Stimulated activated CD8-positive, alpha-beta memory T cell treated with anti-CD3 and anti-CD28 coated beads, Interleukin-12 subunit alpha, Interleukin-12 subunit beta, amount 100 ng/mL, for 4 hours (primary cell): ENCODE data around the gene KCTD1.

ENCODE experiments used
- DNase-seq: peaks from one replicate; pipeline ENCODE4 v3.0.0-alpha.2; 2020; ENCODE audit warnings: low read depth

Gene KCTD1

DNA sequence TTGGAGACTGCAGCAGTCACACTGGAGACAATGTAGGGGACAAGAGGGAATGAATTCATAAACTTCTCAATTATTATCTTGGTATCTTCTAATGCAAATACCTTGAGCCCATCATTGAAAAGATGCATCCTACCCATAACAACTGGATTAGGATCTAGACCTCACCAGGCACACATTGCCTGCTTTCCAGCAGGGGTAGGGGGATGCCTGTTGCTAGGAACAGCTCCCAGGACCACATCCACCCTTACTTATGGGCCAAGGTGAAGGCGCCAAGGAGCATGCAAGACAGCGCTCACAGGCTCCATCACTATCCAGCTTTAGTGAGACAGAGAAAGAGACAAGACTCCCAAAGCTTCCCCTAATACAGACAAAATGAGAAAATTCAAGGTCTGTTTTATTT lies 24.4 kb downstream of the KCTD1 start:
- no peak for DNase-seq

DNA sequence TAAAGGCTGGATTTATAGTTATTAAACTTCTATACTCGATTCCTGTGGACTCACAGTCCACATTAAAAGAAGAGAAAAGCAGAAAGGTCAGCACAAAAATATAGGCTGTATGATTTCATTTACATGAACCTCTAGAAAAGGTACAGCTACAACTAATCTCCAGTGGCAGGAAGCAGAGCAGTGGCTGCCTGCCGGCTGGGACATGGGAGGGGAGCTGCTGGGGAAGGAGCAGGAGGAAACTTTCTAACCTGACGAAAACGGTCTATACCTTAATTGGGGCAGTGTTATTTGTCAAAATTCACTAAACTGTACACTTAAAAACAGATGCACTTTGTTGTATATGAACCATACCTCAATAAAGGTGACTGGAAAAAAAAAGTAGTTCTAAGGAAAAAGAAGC lies 26.7 kb downstream of the KCTD1 start:
- no peak for DNase-seq

DNA sequence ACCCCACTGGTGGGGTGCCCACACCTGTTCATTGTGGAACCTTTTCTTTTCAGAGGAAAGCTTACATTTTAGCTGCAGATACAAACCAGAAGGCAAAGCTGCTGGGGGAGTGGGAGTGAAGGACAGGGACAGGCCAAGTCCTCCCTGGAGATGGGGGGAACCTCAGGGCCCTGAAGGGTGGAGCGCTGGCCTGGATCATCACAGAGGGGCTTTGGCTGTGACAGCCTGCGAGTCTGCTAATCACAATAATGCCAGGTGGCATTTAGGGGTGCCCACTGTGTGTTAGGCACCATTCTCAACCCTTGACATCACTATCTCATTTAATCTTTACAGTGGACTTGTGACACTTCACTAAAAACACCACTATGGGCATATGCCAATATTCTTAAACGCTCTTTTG lies 27.4 kb downstream of the KCTD1 start:
- DNase-seq = no peak

DNA sequence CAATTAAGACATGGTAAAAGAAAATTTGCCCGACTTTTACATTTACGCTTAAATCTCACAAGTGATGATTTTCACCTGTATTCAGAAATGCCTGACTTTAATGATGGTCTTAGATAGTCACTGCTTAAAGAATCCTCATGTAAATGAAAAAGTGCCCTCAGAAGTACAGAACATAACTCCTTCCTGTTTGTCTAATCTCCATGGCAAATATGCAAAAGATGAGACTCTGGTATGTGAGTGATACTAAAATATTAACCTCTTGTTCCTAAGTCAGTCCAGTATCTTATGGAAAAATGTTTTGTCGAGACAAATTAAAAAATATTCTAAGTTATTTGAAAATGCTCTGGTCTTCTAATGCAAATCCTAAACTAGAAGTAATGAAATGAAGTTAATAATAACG lies 29.2 kb downstream of the KCTD1 start:
- DNase-seq = no peak

DNA sequence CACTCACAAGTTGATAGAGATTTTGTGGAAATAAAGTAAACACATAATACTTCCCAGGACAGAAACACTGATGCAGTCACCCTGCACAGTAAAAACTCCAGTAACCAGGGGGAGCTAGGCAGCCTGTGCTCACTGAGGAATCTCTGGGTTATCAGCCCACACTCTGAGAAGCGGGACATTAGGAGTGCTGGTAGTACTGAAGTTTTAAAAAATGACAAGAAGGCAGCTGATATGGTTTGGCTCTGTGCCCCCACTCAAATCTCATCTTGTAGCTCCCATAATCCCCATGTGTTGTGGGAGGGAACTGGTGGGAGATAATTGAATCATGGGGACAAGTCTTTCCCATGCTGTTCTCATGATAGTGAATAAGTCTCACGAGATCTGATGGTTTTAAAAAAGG lies 31.4 kb downstream of the KCTD1 start:
- DNase-seq = no peak

DNA sequence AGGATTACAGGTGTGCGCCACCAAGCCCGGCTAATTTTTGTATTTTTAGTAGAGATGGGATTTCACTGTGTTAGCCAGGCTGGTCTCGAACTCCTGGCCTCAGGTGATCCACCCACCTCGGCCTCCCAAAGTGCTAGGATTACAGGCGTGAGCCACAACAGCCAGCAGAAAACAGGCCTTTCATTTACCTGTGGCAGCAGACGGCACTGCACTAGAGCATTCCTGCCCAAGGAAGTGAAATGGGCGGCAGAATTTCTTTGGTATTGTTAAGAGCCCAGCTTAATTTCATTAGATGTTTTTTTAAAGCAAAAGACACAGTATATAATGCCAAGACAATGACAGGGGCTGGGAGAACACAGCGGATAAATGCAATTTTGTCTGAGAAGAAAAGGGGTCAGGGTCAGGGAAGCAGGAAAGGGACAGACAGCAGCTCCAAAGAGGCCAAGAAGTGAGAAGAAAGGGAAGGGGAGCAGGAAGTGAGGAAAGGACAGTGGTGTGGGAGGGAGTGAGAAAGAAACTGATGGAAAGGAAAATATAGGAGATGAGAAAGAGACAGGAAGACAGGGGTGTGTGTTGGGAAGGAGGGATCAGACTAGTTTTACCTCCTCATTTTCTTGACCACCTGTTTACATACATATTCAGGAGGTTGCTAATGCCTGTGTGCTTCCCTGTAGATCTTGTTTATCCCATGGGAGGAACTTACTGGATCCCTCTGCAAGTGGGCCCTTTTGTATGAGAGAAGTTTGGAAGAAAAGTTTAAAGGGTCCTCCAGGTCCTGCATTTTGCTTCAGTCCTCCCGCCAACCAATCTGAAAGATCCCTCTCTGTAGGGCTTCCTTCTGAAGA lies 32.5 kb downstream of the KCTD1 start:
- DNase-seq = no peak

DNA sequence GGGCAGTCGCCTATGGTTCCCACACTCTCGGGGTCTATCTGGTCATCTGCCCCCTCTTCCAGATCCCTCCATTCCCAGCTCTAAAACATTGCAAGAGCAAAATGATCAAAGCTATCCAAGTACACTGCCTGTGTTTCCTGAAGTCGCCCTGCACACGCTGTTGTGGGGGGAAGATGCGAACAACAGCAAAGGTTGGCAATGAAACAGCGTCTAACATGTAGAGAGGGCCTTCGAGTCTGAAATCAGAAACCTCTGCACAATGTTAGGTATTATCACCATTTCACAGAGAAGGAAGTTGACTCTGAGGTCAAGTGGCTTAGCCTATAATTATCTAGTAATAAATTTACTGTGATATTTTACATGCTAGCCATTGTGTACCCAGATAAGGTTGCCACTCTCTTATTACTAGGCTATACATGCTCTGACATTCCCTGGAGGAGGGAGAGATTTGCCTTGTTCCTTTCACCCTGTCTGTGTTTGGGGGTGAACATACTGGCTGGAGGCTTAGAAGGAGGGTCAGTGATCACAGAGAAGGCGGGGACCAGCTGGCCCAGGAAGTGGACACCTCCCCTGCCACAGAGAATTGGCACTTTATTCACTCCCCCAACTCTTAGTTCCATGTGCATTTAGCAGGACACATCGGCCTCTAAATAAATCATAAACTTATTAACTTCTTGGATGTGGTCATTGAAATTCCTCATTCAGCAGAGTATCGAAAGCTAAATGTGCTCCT lies 36.8 kb downstream of the KCTD1 start:
- no peak for DNase-seq

DNA sequence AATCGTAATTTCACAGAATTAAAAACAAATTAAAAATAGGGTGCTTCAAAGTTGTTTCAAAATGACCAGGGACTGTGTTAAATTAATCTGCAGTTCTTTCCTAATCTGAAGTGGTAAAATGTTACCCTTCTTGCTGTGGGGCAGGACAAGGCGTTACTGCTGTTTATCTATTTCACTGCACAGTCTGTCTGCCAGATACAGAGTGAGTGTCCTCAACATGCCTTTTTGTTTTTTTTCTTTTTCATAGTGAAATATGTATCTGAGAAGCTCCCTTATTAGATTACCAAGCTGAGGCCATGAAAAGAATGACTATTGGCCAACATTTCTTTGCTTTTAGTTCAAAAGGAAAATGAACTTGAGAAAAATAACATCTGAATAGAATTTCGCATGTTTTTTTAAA lies 38.0 kb downstream of the KCTD1 start:
- DNase-seq = no peak

DNA sequence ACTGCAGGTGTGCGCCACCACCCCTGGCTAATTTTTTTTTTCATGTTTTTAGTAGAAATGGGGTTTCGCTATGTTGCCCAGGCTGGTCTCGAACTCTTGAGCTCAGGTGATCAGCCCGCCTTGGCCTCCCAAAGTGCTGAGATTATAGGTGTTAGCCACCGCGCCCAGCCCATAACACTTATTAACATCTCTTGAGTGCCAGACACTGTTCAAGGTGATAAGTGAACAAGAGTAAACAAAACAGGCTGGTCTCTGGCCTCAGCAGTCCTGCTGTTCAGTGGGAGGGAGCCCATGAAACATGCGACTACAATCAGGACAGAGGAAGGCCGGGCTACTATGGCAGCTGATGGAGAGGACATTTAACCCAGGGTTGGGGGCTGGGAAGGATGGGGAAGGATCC lies 42.3 kb downstream of the KCTD1 start:
- DNase-seq = no peak

DNA sequence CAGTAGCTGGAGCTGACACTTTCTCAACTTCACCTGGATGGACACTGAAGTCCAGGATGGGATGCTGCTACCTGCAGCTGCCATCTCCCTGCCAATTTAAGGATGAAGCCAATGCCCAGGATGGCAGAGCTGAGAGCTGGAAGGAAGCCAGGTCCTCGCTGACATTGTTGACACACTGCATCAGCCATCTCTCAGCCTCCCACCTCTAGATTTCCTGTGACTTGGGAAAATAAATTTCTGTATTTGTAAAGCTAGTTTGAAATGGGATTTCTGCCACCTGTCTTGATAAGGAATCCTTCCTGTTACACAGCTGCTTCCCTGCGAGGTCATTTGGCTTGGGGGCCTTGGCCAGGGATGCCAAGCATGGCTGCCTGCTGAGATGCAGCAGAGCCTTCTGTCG lies 43.5 kb downstream of the KCTD1 start:
- DNase-seq = no peak

DNA sequence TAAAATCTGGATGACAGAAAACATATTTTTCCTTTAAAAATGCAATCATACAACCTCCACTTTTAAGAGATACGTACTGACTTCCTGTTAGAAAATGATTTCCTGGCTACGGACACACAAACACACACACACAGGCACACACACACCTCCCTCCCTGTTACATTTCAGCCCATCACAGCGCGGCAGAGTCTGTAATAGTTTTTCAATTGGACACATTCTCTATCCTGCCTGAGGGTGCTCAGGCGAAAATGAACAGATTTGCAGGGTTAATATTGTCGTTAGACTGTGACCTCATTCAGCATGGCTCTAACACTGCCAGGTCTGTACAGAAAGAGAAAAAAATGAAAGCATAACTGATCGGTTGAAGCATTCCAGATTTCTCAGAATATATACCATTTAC lies 45.0 kb downstream of the KCTD1 start:
- no peak for DNase-seq

DNA sequence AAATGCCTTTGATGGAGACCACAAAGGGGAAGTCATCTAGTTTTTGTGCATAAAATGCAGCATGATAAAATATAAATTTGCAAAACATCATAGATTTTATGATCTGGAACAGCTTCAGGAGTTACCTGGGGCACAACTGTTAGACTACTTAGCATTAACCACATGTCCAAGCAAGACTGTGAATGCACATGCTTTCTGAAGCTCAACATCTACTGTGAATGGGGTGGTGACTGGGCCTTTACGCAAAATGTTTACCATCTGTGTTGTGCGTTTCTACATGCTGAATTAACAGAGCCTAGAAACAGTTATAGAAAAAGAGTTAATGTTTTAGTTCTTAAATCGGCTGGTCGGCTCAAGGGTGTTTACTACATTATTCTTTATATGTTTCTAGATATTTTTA lies 45.5 kb downstream of the KCTD1 start:
- no peak for DNase-seq

DNA sequence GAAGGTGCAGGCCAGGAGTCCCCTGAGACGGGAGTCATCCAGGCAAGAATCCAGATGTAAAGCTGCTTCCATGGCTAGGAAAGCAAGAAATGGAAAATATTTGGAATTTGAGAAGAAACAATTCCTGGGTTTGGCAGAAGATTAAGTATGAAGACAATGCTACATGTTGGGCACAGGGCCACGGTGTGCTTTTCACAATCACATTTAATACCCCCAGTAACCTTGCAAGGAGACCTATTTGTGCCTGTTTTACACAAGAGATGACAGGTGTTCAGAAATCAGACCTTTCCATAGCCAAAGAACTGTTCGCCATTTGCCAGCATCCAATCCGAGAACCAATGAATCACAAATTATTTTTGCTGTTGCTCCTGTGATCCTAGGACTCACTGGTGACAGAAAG lies 50.5 kb downstream of the KCTD1 start:
- DNase-seq = no peak

DNA sequence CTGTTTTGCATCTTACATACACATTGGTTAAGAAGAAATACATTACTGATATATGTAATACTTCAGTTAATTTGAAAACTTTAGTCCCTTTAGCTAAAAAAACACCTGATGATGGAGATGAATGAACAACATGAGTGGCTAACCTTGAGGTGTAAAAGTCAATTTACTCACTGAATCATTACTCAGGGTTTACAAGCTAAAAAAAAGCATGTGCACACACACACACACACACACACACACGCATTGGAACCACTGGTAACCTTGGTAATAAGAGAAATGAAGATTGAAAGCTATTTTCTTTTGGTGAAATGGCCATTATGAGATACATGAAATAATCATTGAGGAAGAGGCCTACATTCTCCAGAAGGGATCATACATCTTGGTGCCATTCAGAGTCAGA lies 51.8 kb downstream of the KCTD1 start:
- no peak for DNase-seq

DNA sequence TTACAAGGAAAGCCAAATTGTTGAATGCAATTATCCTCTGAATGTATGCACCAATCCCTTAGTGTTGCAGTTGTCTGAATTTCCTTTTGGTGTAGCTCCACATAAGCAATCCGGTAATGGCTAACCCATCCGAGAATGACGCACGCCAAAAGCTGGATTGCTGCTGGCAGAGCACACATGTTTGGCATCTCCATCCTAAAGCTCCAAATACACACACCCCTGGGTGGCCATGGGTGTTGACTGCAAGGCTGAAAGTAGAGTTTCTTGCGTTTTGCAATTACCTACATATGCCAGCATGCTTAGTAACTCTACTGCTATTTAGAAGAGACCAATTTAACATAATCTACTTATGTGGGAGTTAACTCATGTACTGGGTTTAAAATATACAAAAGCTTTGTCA lies 53.1 kb downstream of the KCTD1 start:
- no peak for DNase-seq

DNA sequence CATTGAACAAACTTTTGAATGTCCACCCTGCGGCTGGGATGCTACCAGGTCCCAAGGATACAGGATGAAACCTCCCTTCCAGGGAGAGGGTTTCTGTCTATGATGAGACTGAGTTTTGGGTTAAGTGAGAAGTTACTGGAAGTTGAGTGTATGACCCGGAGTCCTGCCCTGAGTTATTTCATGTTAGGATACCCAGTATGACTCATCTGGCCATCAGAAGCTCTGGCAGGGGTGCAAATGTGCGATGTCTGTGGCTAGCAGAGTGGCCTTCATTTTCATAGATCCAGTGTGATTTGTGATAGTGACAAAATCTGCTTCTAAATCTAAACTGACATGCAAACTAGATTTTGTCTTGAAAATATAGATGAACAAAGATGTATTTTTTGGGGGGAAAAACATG lies 55.3 kb downstream of the KCTD1 start:
- DNase-seq = no peak

DNA sequence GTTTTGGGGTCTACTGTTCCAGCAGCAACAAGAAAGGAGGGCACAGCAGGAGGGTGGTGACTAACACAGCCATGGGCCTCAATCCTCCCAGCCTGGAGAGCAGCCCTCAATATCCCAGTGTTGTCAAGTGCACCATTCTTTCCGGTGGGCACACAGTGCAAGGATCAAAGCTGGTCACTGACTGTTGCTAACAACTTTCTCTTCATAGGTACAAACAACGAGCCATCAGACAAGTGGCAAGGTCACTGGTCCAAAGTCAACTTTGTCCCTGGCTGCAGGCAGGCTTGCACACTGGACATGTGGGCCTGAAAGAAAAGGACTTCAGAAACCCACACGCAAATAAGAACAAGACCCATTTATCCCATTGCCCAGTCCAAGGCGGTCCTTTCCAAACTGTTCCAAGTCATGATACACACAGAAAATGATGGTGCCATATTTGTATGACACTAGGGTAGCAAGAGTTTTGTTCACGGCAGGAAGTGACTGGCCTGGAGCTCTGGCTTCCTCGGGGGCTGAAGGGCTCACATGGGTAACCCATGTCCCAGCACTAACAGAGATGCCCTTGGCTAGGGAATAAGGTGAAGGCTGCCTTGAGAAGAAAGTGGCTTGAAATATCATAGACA lies 57.0 kb downstream of the KCTD1 start:
- no peak for DNase-seq

DNA sequence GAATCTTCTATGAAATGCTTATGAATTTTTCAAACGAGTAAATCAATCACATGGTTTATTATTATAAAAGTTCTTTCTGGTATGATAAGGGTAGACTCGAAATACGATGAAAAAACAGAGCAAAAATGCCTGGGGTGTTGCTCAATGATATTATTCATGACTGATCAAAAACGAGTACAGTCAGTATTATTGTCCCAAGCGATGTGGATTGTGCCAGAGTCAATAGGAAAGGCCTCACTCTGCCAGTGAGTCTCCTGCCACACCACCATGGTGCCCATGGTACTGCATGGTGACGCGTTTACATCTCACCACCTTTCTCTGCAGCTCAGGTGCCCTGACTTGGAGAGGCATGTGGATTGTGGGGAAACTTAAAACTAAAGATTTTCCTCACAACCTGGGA lies 58.5 kb downstream of the KCTD1 start:
- DNase-seq = no peak

DNA sequence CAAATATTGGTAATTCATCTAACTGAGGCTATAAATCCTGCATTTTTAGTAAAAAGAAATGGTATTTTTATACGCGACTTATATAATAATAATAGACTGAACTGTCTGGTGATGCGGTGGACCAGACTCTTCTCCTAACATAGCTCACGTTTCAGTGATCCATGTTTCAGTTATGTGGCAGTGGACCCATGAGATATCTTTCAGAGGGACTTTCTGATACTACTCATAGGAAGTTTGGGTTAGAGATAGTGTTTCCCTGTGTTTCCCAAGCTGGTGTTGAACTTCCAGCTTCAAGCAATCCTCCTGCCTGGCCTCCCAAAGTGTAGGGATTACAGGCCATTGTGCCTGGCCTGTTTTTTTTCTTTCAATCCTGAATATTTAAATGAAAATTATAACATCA lies 59.2 kb downstream of the KCTD1 start:
- no peak for DNase-seq

DNA sequence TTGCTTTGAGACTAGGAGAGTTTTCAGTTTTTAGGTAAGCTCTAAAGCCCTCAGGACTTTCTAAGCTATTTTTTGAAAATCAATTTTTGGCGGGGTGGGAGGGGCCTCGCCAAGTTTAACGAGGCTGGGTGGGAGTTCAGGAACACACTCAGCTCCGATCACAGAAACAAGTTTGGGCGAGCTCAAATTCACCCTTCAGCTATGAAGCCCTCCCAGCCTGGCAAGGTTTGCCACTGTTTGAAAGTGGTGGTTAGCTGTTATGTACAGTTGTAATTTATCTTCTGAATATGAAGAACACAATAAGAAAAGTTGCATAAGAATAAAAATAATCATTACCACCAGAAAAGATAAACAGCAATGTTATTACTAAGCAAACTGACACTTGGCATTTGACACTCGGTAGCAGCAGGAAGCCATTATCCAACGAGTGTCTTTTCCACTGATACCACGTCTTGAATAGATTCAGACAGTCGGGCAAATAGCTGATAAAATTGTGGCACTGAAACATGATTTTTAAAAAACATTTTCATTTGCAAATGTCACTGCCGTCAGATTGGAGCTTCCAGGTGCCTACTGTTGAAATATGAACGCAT lies 59.8 kb downstream of the KCTD1 start:
- no peak for DNase-seq

DNA sequence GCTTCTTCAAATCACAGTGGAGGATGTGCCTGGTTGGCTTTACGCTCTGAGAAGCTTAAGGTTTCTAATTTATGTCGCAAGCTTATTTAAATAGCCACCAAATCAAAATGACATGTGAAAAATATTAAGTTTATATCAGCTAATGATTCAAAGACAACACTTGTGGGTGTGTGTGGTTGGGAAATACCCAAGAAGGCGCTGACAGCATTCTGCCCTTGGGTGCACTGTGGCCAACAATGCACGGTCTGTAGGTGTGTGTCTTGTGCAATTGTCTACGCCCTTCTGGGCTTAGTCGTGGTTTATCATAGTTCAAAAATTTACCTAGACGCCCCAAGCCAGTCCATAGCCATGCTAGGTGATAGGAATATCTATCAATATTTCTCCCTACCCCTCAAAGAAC lies 60.9 kb downstream of the KCTD1 start:
- no peak for DNase-seq

DNA sequence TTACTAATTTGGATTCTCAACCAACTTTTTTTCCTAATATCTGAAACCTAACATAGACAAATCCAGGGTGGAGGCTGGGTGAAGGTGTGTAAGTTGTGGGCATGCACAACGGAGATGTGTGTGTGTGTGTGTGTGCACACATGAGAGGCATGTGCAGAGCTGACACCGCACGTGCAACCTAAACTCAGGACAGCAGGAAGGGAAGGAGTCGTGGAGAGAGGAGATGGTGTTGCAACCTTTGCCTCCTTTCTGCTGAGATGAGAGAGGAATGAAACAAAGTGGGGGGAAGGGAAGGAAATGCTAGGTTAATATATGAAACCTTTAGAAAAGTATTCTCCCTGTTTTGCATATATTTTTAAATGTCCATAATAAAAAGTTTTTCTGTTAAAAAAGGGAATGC lies 64.7 kb downstream of the KCTD1 start:
- DNase-seq = no peak

DNA sequence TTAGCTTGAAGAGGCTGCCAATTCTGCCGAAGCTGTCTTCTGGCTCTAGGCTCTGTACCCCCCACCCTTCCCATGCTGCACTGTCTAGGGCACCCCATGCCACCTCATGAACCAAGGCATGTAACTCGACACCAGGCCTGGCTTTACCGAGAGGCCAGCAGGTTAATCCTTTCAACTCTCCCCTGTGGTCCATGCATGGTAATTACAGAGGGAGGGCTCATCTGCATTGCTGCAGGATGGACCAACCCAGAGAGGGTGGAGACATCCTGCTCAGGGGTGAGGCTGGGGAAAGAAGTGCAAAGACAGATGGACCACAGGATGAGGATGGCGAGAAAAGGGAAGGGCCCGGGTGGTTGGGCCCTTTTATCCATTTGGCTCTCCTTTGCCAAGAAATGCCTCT lies 65.8 kb downstream of the KCTD1 start:
- DNase-seq = no peak
